WTC11 (cell line): ENCODE measurements around the gene STT3A. TPM values are rescaled to one million over a fixed set of nuclear protein-coding genes. Genes with fewer than 3 reads are reported as not detected.

Source experiments
- ATAC-seq: fragments of 200-7000 bp; cut with Tn5 transposase; 2 replicates; pipeline ENCODE4 v1.10.0; 2021; ENCODE audit warnings: mild to moderate bottlenecking, moderate library complexity
- CTCF ChIA-PET: fragments of 300-600 bp; sonication (Branson Sonifier 250); formaldehyde crosslinking; loops from one replicate; lab custom pipeline; 2021; ENCODE audit warnings: antibody characterized with exemption; lab: Charles Lee
- POLR2A ChIA-PET: fragments of 350-600 bp; sonication (Branson Sonifier 250); formaldehyde crosslinking; loops from one replicate; lab custom pipeline; 2021; ENCODE audit warnings: antibody characterized with exemption; lab: Charles Lee
- DNase-seq: peaks from one replicate; pipeline ENCODE4 v3.0.0; 2021; ENCODE audit warnings: low spot score
- H3K27ac Mint-ChIP-seq: 2 replicates; pipeline ENCODE4 v1.8.0; 2021; ENCODE audit warnings: mixed read lengths
- H3K27me3 Mint-ChIP-seq: 2 replicates; pipeline ENCODE4 v1.8.0; 2021; ENCODE audit warnings: low read depth, mild to moderate bottlenecking, moderate library complexity, mixed read lengths
- H3K36me3 Mint-ChIP-seq: 2 replicates; pipeline ENCODE4 v1.8.0; 2021; ENCODE audit warnings: mixed read lengths
- H3K4me1 Mint-ChIP-seq: 2 replicates; pipeline ENCODE4 v1.8.0; 2022; ENCODE audit warnings: mixed read lengths
- H3K4me3 Mint-ChIP-seq: 2 replicates; pipeline ENCODE4 v1.8.0; 2021; ENCODE audit warnings: mild to moderate bottlenecking, moderate library complexity, mixed read lengths
- H3K9me3 Mint-ChIP-seq: 2 replicates; pipeline ENCODE4 v1.8.0; 2021; ENCODE audit warnings: mixed read lengths
- ATF1 ChIP-seq: sonication (generic); formaldehyde crosslinking; IDR thresholded peaks from 2 replicates; pipeline ENCODE4 v1.8.1; 2023; ENCODE audit warnings: mild to moderate bottlenecking, moderate library complexity, missing genetic modification reagents
- CBFB ChIP-seq: sonication (generic); formaldehyde crosslinking; IDR thresholded peaks from 2 replicates; pipeline ENCODE4 v1.8.1; 2022; ENCODE audit warnings: mild to moderate bottlenecking, low read depth, missing genetic modification reagents
- EMX1 ChIP-seq: fragments of 250-450 bp; sonication (Bioruptor Pico); IDR thresholded peaks from 2 replicates; pipeline ENCODE4 v1.8.0; 2021; ENCODE audit warnings: mild to moderate bottlenecking
- ETV6 ChIP-seq: sonication (generic); formaldehyde crosslinking; IDR thresholded peaks from 2 replicates; pipeline ENCODE4 v1.8.1; 2022; ENCODE audit warnings: mild to moderate bottlenecking, missing genetic modification reagents
- FOXK1 ChIP-seq: sonication (generic); formaldehyde crosslinking; IDR thresholded peaks from 2 replicates; pipeline ENCODE4 v1.8.0; 2022; ENCODE audit warnings: mild to moderate bottlenecking, moderate library complexity, missing genetic modification reagents
- FOXP1 ChIP-seq: sonication (generic); formaldehyde crosslinking; IDR thresholded peaks from 2 replicates; pipeline ENCODE4 v1.8.0; 2022; ENCODE audit warnings: missing genetic modification reagents, mild to moderate bottlenecking, moderate library complexity, borderline replicate concordance
- HMGA2 ChIP-seq: fragments of 250-450 bp; sonication (Bioruptor Pico); IDR thresholded peaks from 2 replicates; pipeline ENCODE4 v1.4.0; 2021; ENCODE audit warnings: mild to moderate bottlenecking, moderate library complexity
- JAZF1 ChIP-seq: fragments of 250-450 bp; sonication (Bioruptor Pico); IDR thresholded peaks from 2 replicates; pipeline ENCODE4 v1.9.0; 2021; ENCODE audit warnings: moderate library complexity, mild to moderate bottlenecking, inconsistent platforms
- KAT7 ChIP-seq: sonication (generic); formaldehyde crosslinking; IDR thresholded peaks from 2 replicates; pipeline ENCODE4 v1.8.1; 2023; ENCODE audit warnings: missing genetic modification reagents, mild to moderate bottlenecking, borderline replicate concordance
- MXD4 ChIP-seq: fragments of 250-450 bp; sonication (Bioruptor Pico); IDR thresholded peaks from 2 replicates; pipeline ENCODE4 v1.8.0; 2021; ENCODE audit warnings: mild to moderate bottlenecking, moderate library complexity, borderline replicate concordance
- NR2C2 ChIP-seq: sonication (generic); formaldehyde crosslinking; IDR thresholded peaks from 2 replicates; pipeline ENCODE4 v1.8.0; 2022; ENCODE audit warnings: mild to moderate bottlenecking, missing genetic modification reagents
- NR3C1 ChIP-seq: sonication (generic); formaldehyde crosslinking; conservative IDR thresholded peaks from 2 replicates; pipeline ENCODE4 v1.8.1; 2023; ENCODE audit warnings: low read depth, mild to moderate bottlenecking, missing genetic modification reagents
- SMAD4 ChIP-seq: sonication (generic); formaldehyde crosslinking; IDR thresholded peaks from 2 replicates; pipeline ENCODE4 v1.8.0; 2022; ENCODE audit warnings: mild to moderate bottlenecking, missing genetic modification reagents
- SOX15 ChIP-seq: fragments of 250-450 bp; sonication (Bioruptor Pico); IDR thresholded peaks from 2 replicates; pipeline ENCODE4 v1.9.0; 2021; ENCODE audit warnings: mild to moderate bottlenecking
- TEAD1 ChIP-seq: sonication (generic); formaldehyde crosslinking; IDR thresholded peaks from 2 replicates; pipeline ENCODE4 v1.8.0; 2022; ENCODE audit warnings: mild to moderate bottlenecking, missing genetic modification reagents
- ZNF219 ChIP-seq: sonication (generic); formaldehyde crosslinking; IDR thresholded peaks from 2 replicates; pipeline ENCODE4 v1.8.0; 2023; ENCODE audit warnings: missing genetic modification reagents, mild to moderate bottlenecking, borderline replicate concordance
- ZNF263 ChIP-seq: sonication (generic); formaldehyde crosslinking; IDR thresholded peaks from 2 replicates; pipeline ENCODE4 v1.8.1; 2022; ENCODE audit warnings: low read depth, mild to moderate bottlenecking, moderate library complexity, missing genetic modification reagents
- total RNA-seq: library from RNA; stranded (reverse); gene quantifications from 3 replicates; pipeline ENCODE4 v1.2.3, GENCODE V29; 2021
- TF ChIP-seq, protein P1 (sequence below): sonication (generic); formaldehyde crosslinking; IDR thresholded peaks from 2 replicates; pipeline ENCODE4 v1.8.1; 2022; ENCODE audit warnings: low read depth, mild to moderate bottlenecking, moderate library complexity, missing genetic modification reagents, borderline replicate concordance
- TF ChIP-seq, protein P2 (sequence below): fragments of 250-450 bp; sonication (Bioruptor Pico); IDR thresholded peaks from 2 replicates; pipeline ENCODE4 v1.9.0; 2021; ENCODE audit warnings: mild to moderate bottlenecking
- TF ChIP-seq, protein P3 (sequence below): fragments of 250-450 bp; sonication (Bioruptor Pico); IDR thresholded peaks from 2 replicates; pipeline ENCODE4 v1.9.0; 2021; ENCODE audit warnings: moderate library complexity, mild to moderate bottlenecking, inconsistent platforms, borderline replicate concordance
- TF ChIP-seq, protein P4 (sequence below): sonication (generic); formaldehyde crosslinking; IDR thresholded peaks from 2 replicates; pipeline ENCODE4 v1.8.1; 2022; ENCODE audit warnings: missing genetic modification reagents, borderline replicate concordance
- TF ChIP-seq, protein P5 (sequence below): sonication (generic); formaldehyde crosslinking; IDR thresholded peaks from 2 replicates; pipeline ENCODE4 v1.8.0; 2022; ENCODE audit warnings: mild to moderate bottlenecking, missing genetic modification reagents
- TF ChIP-seq, protein P6 (sequence below): sonication (generic); formaldehyde crosslinking; IDR thresholded peaks from 2 replicates; pipeline ENCODE4 v1.8.0; 2023; ENCODE audit warnings: missing genetic modification reagents, mild to moderate bottlenecking, borderline replicate concordance

STT3A gene
- total RNA-seq, 1 experiment from 2014 or later, result 144 TPM

DNA sequence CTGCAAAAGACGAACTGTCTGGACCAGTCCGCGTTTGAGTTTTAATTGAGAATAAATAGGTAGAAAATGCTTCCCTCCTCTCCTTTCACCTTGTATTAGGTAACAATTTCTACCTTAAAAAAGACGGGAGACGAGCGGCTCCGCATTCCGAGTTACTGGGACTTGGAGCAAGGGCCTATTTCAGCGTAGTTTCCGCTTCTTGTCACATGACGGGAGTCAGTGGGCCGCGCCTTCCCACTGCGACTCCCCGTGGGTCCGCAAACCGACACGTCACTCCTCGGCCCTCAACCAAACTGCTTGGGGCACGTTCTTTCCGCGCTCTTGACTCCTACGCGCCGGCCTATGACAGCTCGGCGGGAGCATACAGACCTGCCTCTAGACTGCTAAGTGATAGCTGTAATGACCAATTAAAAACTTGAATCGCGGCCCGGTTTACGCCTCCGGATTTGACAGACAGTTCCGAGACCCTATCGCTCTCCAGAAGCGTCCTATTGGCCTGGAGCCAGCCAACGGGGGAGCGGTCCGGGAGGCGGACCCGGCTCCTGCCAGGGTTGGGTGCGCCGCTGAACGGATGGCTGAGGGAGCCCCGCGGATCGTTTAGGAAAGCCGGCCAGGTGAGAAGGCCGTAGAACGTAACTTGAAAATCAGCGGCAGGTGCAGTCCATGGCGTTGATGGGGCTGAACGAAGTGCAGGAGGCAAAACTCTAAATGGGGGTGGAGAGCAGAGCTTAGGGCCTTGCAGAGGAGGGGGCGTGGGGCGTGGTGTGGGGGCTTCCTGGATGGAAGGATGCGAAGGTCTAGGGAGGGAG, at the start of gene STT3A (continued):
- TF ChIP-seq ZNF219 (CRISPR knock-in tag) (no peak), ZNF263 (no peak), NR2C2 (no peak), EMX1 (no peak), TEAD1 (CRISPR knock-in tag) (peak; percentile 7; the same call in 1 of the 2 replicates), JAZF1 (CRISPR knock-in tag) (no peak), MXD4 (CRISPR knock-in tag) (no peak), SMAD4 (CRISPR knock-in tag) (no peak), ETV6 (CRISPR knock-in tag) (no peak; the same call in 1 of the 2 replicates), HMGA2 (CRISPR knock-in tag) (no peak), NR3C1 (no peak), FOXK1 (CRISPR knock-in tag) (peak; percentile 67), KAT7 (CRISPR knock-in tag) (no peak; the same call in 1 of the 2 replicates), SOX15 (CRISPR knock-in tag) (no peak)
- TF ChIP-seq, protein P1, sequence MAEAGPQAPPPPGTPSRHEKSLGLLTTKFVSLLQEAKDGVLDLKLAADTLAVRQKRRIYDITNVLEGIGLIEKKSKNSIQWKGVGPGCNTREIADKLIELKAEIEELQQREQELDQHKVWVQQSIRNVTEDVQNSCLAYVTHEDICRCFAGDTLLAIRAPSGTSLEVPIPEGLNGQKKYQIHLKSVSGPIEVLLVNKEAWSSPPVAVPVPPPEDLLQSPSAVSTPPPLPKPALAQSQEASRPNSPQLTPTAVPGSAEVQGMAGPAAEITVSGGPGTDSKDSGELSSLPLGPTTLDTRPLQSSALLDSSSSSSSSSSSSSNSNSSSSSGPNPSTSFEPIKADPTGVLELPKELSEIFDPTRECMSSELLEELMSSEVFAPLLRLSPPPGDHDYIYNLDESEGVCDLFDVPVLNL (CRISPR knock-in tag), result no peak
- TF ChIP-seq, protein P2, sequence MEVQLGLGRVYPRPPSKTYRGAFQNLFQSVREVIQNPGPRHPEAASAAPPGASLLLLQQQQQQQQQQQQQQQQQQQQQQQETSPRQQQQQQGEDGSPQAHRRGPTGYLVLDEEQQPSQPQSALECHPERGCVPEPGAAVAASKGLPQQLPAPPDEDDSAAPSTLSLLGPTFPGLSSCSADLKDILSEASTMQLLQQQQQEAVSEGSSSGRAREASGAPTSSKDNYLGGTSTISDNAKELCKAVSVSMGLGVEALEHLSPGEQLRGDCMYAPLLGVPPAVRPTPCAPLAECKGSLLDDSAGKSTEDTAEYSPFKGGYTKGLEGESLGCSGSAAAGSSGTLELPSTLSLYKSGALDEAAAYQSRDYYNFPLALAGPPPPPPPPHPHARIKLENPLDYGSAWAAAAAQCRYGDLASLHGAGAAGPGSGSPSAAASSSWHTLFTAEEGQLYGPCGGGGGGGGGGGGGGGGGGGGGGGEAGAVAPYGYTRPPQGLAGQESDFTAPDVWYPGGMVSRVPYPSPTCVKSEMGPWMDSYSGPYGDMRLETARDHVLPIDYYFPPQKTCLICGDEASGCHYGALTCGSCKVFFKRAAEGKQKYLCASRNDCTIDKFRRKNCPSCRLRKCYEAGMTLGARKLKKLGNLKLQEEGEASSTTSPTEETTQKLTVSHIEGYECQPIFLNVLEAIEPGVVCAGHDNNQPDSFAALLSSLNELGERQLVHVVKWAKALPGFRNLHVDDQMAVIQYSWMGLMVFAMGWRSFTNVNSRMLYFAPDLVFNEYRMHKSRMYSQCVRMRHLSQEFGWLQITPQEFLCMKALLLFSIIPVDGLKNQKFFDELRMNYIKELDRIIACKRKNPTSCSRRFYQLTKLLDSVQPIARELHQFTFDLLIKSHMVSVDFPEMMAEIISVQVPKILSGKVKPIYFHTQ (CRISPR knock-in tag), result no peak
- TF ChIP-seq, all 79 proteins: peak for 12

DNA sequence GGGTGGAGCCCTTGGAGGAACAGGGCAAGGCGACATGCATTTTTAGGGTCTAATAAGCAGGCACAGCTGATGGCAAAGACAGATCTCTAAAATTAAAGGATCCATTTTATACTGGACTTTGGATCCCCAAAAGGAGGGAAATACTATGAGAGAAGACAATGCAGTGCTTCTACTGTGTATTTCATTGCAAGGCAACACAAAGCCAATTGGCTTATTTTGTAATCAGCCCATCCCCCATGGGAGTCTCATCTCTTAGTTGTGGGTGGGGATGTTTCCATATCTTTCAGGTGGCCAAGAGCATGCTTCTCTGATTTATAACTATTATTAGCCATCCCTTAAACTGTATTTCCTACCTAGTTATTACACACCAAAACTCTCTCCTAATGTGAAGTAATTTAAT, 41.9 kb upstream of the STT3A start:
- Mint-ChIP-seq H3K36me3 (peaks cover 42% of the 10 kb centered on the region), H3K9me3 (peaks cover 67% of the 10 kb centered on the region), H3K4me3 (no peak overlapping the region), H3K27ac (no peak overlapping the region), H3K4me1 (no peaks in the 10 kb centered on the region; the same call in 1 of the 2 replicates), H3K27me3 (peaks cover 27% of the 10 kb centered on the region)
- ATAC-seq (no peak), DNase-seq (no peak)
- POLR2A ChIA-PET, result no interaction called here
- TF ChIP-seq, protein P3, sequence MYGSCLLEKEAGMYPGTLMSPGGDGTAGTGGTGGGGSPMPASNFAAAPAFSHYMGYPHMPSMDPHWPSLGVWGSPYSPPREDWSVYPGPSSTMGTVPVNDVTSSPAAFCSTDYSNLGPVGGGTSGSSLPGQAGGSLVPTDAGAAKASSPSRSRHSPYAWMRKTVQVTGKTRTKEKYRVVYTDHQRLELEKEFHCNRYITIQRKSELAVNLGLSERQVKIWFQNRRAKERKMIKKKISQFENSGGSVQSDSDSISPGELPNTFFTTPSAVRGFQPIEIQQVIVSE (CRISPR knock-in tag), result no peak
- TF ChIP-seq CBFB (CRISPR knock-in tag), result no peak
- TF ChIP-seq, protein P4, sequence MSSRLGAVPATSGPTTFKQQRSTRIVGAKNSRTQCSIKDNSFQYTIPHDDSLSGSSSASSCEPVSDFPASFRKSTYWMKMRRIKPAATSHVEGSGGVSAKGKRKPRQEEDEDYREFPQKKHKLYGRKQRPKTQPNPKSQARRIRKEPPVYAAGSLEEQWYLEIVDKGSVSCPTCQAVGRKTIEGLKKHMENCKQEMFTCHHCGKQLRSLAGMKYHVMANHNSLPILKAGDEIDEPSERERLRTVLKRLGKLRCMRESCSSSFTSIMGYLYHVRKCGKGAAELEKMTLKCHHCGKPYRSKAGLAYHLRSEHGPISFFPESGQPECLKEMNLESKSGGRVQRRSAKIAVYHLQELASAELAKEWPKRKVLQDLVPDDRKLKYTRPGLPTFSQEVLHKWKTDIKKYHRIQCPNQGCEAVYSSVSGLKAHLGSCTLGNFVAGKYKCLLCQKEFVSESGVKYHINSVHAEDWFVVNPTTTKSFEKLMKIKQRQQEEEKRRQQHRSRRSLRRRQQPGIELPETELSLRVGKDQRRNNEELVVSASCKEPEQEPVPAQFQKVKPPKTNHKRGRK (CRISPR knock-in tag), result no peak
- TF ChIP-seq EMX1, result no peak
- TF ChIP-seq, protein P5, sequence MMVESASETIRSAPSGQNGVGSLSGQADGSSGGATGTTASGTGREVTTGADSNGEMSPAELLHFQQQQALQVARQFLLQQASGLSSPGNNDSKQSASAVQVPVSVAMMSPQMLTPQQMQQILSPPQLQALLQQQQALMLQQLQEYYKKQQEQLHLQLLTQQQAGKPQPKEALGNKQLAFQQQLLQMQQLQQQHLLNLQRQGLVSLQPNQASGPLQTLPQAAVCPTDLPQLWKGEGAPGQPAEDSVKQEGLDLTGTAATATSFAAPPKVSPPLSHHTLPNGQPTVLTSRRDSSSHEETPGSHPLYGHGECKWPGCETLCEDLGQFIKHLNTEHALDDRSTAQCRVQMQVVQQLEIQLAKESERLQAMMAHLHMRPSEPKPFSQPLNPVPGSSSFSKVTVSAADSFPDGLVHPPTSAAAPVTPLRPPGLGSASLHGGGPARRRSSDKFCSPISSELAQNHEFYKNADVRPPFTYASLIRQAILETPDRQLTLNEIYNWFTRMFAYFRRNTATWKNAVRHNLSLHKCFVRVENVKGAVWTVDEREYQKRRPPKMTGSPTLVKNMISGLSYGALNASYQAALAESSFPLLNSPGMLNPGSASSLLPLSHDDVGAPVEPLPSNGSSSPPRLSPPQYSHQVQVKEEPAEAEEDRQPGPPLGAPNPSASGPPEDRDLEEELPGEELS (CRISPR knock-in tag), result no peak
- TF ChIP-seq, protein P6, sequence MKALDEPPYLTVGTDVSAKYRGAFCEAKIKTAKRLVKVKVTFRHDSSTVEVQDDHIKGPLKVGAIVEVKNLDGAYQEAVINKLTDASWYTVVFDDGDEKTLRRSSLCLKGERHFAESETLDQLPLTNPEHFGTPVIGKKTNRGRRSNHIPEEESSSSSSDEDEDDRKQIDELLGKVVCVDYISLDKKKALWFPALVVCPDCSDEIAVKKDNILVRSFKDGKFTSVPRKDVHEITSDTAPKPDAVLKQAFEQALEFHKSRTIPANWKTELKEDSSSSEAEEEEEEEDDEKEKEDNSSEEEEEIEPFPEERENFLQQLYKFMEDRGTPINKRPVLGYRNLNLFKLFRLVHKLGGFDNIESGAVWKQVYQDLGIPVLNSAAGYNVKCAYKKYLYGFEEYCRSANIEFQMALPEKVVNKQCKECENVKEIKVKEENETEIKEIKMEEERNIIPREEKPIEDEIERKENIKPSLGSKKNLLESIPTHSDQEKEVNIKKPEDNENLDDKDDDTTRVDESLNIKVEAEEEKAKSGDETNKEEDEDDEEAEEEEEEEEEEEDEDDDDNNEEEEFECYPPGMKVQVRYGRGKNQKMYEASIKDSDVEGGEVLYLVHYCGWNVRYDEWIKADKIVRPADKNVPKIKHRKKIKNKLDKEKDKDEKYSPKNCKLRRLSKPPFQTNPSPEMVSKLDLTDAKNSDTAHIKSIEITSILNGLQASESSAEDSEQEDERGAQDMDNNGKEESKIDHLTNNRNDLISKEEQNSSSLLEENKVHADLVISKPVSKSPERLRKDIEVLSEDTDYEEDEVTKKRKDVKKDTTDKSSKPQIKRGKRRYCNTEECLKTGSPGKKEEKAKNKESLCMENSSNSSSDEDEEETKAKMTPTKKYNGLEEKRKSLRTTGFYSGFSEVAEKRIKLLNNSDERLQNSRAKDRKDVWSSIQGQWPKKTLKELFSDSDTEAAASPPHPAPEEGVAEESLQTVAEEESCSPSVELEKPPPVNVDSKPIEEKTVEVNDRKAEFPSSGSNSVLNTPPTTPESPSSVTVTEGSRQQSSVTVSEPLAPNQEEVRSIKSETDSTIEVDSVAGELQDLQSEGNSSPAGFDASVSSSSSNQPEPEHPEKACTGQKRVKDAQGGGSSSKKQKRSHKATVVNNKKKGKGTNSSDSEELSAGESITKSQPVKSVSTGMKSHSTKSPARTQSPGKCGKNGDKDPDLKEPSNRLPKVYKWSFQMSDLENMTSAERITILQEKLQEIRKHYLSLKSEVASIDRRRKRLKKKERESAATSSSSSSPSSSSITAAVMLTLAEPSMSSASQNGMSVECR (CRISPR knock-in tag), result no peak
- TF ChIP-seq TEAD1 (CRISPR knock-in tag), result no peak
- TF ChIP-seq ATF1 (CRISPR knock-in tag), result no peak
- no peak for TF ChIP-seq MXD4 (CRISPR knock-in tag)
- no peak for TF ChIP-seq FOXP1 (CRISPR knock-in tag)
- CTCF ChIA-PET, result interaction anchor here (0.7 kb wide), 1 partner anchor 263 kb away, joined by 5 read pairs; no protein-coding TSS in a partner anchor
